MM.1S (cell line): Measurements from ENCODE around the gene ELMOD1.

Source experiments
- DNase-seq: peaks from one replicate; pipeline ENCODE4 v3.0.0-alpha.2; 2015
- H2AFZ ChIP-seq: fragments of 300-600 bp; sonication (generic); 2 replicates; pipeline ENCODE4 v1.6.0; 2016; ENCODE audit warnings: antibody characterized with exemption, low read length
- H3F3A ChIP-seq: fragments of 300-600 bp; sonication (generic); 2 replicates; pipeline ENCODE4 v1.6.1; 2016; ENCODE audit warnings: mild to moderate bottlenecking, antibody characterized with exemption, low read length, moderate library complexity, mixed read lengths; ENCODE audit not compliant: insufficient read depth
- H3K27ac ChIP-seq: fragments of 300-600 bp; sonication (generic); 2 replicates; pipeline ENCODE4 v1.5.1; 2016; ENCODE audit warnings: mild to moderate bottlenecking, low read length
- H3K27me3 ChIP-seq: fragments of 300-600 bp; sonication (generic); replicated peaks from 2 replicates; pipeline ENCODE4 v1.6.0; 2016; ENCODE audit warnings: low read length; ENCODE audit not compliant: insufficient read depth
- H3K36me3 ChIP-seq: fragments of 300-600 bp; sonication (generic); replicated peaks from 2 replicates; pipeline ENCODE4 v1.6.1; 2016; ENCODE audit warnings: mild to moderate bottlenecking, low read length, mixed read lengths; ENCODE audit not compliant: insufficient read depth
- H3K4me1 ChIP-seq: fragments of 300-600 bp; sonication (generic); 2 replicates; pipeline ENCODE4 v1.6.1; 2016; ENCODE audit warnings: low read length, mixed read lengths
- H3K4me2 ChIP-seq: fragments of 300-600 bp; sonication (generic); 2 replicates; pipeline ENCODE4 v1.6.0; 2016; ENCODE audit warnings: low read depth, low read length
- H3K4me3 ChIP-seq: fragments of 300-600 bp; sonication (generic); 2 replicates; pipeline ENCODE4 v1.5.1; 2016; ENCODE audit warnings: low read length, mixed read lengths
- H3K79me2 ChIP-seq: fragments of 300-600 bp; sonication (generic); 2 replicates; pipeline ENCODE4 v1.6.1; 2016; ENCODE audit warnings: mixed run types, low read length, mixed read lengths
- H3K9ac ChIP-seq: fragments of 300-600 bp; sonication (generic); 2 replicates; pipeline ENCODE4 v1.6.1; 2016; ENCODE audit warnings: low read length, mixed read lengths
- H3K9me2 ChIP-seq: fragments of 300-600 bp; sonication (generic); replicated peaks from 2 replicates; pipeline ENCODE4 v1.6.1; 2016; ENCODE audit warnings: mild to moderate bottlenecking, low read length, mixed read lengths; ENCODE audit not compliant: insufficient read depth
- H3K9me3 ChIP-seq: fragments of 300-600 bp; sonication (generic); replicated peaks from 2 replicates; pipeline ENCODE4 v1.6.1; 2016; ENCODE audit warnings: mild to moderate bottlenecking, low read length, mixed read lengths; ENCODE audit not compliant: insufficient read depth
- H4K20me1 ChIP-seq: fragments of 300-600 bp; sonication (generic); 2 replicates; pipeline ENCODE4 v1.6.1; 2016; ENCODE audit warnings: mild to moderate bottlenecking, low read length, moderate library complexity, mixed read lengths; ENCODE audit not compliant: insufficient read depth
- CTCF ChIP-seq: fragments of 300-600 bp; sonication (generic); IDR thresholded peaks from 2 replicates; pipeline ENCODE4 v1.5.1; 2016; ENCODE audit warnings: antibody characterized with exemption, low read length, mixed read lengths
- EZH2 ChIP-seq: fragments of 300-600 bp; sonication (generic); optimal IDR thresholded peaks from 2 replicates; pipeline ENCODE3; 2017; ENCODE audit warnings: low read depth, mild to moderate bottlenecking, antibody characterized with exemption, low read length, mixed read lengths
- EZH2phosphoT487 ChIP-seq: fragments of 300-600 bp; sonication (generic); IDR thresholded peaks from 2 replicates; pipeline ENCODE4 v1.6.1; 2018; ENCODE audit warnings: antibody characterized with exemption, low read length

The ELMOD1 gene

GRCh38 chr11:107612445-107612844 lies 21.5 kb downstream of the ELMOD1 start:
- DNase-seq: no peak
- H3F3A ChIP-seq: no peaks in the 10 kb centered on the region
- H2AFZ ChIP-seq: no peak overlapping the region
- no peak overlapping the region for H3K4me3 ChIP-seq
- TF ChIP-seq EZH2phosphoT487 (no peak), CTCF (no peak), EZH2 (no peak)
- H3K27ac ChIP-seq: no peak overlapping the region
- H3K27me3 ChIP-seq: no peaks in the 10 kb centered on the region
- no peaks in the 10 kb centered on the region for H4K20me1 ChIP-seq
- H3K36me3 ChIP-seq: no peaks in the 10 kb centered on the region
- no peak overlapping the region for H3K4me2 ChIP-seq
- no peaks in the 10 kb centered on the region for H3K4me1 ChIP-seq
- H3K79me2 ChIP-seq: no peaks in the 10 kb centered on the region
- H3K9ac ChIP-seq: no peak overlapping the region
- H3K9me3 ChIP-seq: no peaks in the 10 kb centered on the region
- H3K9me2 ChIP-seq: no peaks in the 10 kb centered on the region

GRCh38 chr11:107619926-107620325 lies 29.0 kb downstream of the ELMOD1 start:
- Histone ChIP-seq H3K4me1 (no peaks in the 10 kb centered on the region), H2AFZ (no peak overlapping the region), H3K4me3 (no peak overlapping the region), H3K27ac (no peak overlapping the region), H3K9me3 (no peaks in the 10 kb centered on the region), H3K36me3 (no peaks in the 10 kb centered on the region), H3K9me2 (no peaks in the 10 kb centered on the region), H3K9ac (no peak overlapping the region), H3K4me2 (no peak overlapping the region), H3K27me3 (no peaks in the 10 kb centered on the region), H4K20me1 (no peaks in the 10 kb centered on the region), H3K79me2 (no peaks in the 10 kb centered on the region), H3F3A (no peaks in the 10 kb centered on the region)
- no peak for DNase-seq
- TF ChIP-seq CTCF (no peak), EZH2phosphoT487 (no peak), EZH2 (no peak)

- Histone ChIP-seq H3K79me2 (no peaks in the 10 kb centered on the region), H3K9ac (no peak overlapping the region), H3K9me2 (no peaks in the 10 kb centered on the region), H2AFZ (no peak overlapping the region), H3K9me3 (no peaks in the 10 kb centered on the region), H4K20me1 (no peaks in the 10 kb centered on the region), H3K36me3 (no peaks in the 10 kb centered on the region), H3K4me3 (no peak overlapping the region), H3K4me2 (no peak overlapping the region), H3K27me3 (no peaks in the 10 kb centered on the region), H3K4me1 (no peaks in the 10 kb centered on the region), H3K27ac (no peak overlapping the region), H3F3A (no peaks in the 10 kb centered on the region)
- TF ChIP-seq EZH2phosphoT487: no peak
- TF ChIP-seq CTCF: no peak
- no peak for TF ChIP-seq EZH2
- DNase-seq: no peak
Measured at GRCh38 chr11:107621081-107621480, 30.1 kb downstream of the ELMOD1 start.
